H54 (cell line): ENCODE results near the gene MBTPS1.
A peak's percentile ranks its signal among the peaks of the same experiment; 100 is the strongest.

ENCODE experiments used
- DNase-seq: peaks from one replicate; pipeline ENCODE4 v3.0.0; 2011; ENCODE audit warnings: low spot score, mixed read lengths; ENCODE audit not compliant: insufficient read length
- FAIRE-seq: peaks from 3 replicates; lab custom pipeline; 2011; peaks lifted over from hg19 to GRCh38; lab: Jason Lieb, UNC
- POLR2A ChIP-seq: IDR thresholded peaks from 2 replicates; pipeline ENCODE4 v1.6.1; 2011; ENCODE audit warnings: low read depth, mild to moderate bottlenecking, low read length

The MBTPS1 gene

GRCh38 chr16:84098939-84099338 is 17.8 kb downstream of the MBTPS1 start:
- FAIRE-seq (peak; percentile 72), DNase-seq (peak; percentile 30)
- TF ChIP-seq POLR2A = no peak

- FAIRE-seq = no peak
- TF ChIP-seq POLR2A = no peak
- no peak for DNase-seq
Measured at GRCh38 chr16:84096447-84097005, 20.2 kb downstream of the MBTPS1 start.

- TF ChIP-seq POLR2A = no peak
- DNase-seq (no peak), FAIRE-seq (no peak)
Measured at GRCh38 chr16:84095466-84095865, 21.3 kb downstream of the MBTPS1 start.

- DNase-seq = no peak
- no peak for TF ChIP-seq POLR2A
- no peak for FAIRE-seq
Measured at GRCh38 chr16:84093879-84094270, 22.9 kb downstream of the MBTPS1 start.

- no peak for TF ChIP-seq POLR2A
- FAIRE-seq = no peak
- no peak for DNase-seq
Measured at GRCh38 chr16:84093120-84093878, 23.4 kb downstream of the MBTPS1 start.

GRCh38 chr16:84091460-84091859 is 25.3 kb downstream of the MBTPS1 start:
- DNase-seq (no peak), FAIRE-seq (no peak)
- TF ChIP-seq POLR2A = no peak

- TF ChIP-seq POLR2A = no peak
- DNase-seq (no peak), FAIRE-seq (no peak)
Measured at GRCh38 chr16:84090211-84090610, 26.5 kb downstream of the MBTPS1 start.

GRCh38 chr16:84088695-84089395 is 27.9 kb downstream of the MBTPS1 start:
- no peak for TF ChIP-seq POLR2A
- FAIRE-seq (no peak), DNase-seq (no peak)

GRCh38 chr16:84087466-84088151 is 29.1 kb downstream of the MBTPS1 start:
- DNase-seq = no peak
- FAIRE-seq = no peak
- no peak for TF ChIP-seq POLR2A

GRCh38 chr16:84087001-84087400 is 29.7 kb downstream of the MBTPS1 start:
- DNase-seq = no peak
- FAIRE-seq = no peak
- TF ChIP-seq POLR2A = no peak

GRCh38 chr16:84086341-84086740 is 30.4 kb downstream of the MBTPS1 start:
- no peak for TF ChIP-seq POLR2A
- FAIRE-seq (no peak), DNase-seq (no peak)

- no peak for FAIRE-seq
- DNase-seq = no peak
- no peak for TF ChIP-seq POLR2A
Measured at GRCh38 chr16:84085773-84086172, 31.0 kb downstream of the MBTPS1 start.

- no peak for TF ChIP-seq POLR2A
- FAIRE-seq (no peak), DNase-seq (no peak)
Measured at GRCh38 chr16:84085271-84085667, 31.5 kb downstream of the MBTPS1 start.
